CD4-positive, alpha-beta T cell treated with Interferon alpha-2 for 1 hour (primary cell): Measurements from ENCODE around the gene SCMH1.
"Not testable (repeated sequence)": the region's sequence is repeated elsewhere in the genome, so short reads cannot be mapped to it uniquely, and the experiment has no call there.

Source experiments
- DNase-seq, 2 donors: peaks; one replicate each; pipeline ENCODE4 v3.0.0-alpha.2; 2020 to 2022

Gene SCMH1

GRCh38 chr1:41200728-41201127, 41.4 kb downstream of the SCMH1 start:
- no peak for DNase-seq

- DNase-seq = no peak
Measured at GRCh38 chr1:41199375-41199774, 42.7 kb downstream of the SCMH1 start.

GRCh38 chr1:41192456-41193178, 49.5 kb downstream of the SCMH1 start:
- no peak for DNase-seq

GRCh38 chr1:41184446-41184845, 57.7 kb downstream of the SCMH1 start:
- DNase-seq = no peak

- DNase-seq = not testable (repeated sequence)
Measured at GRCh38 chr1:41178230-41178629, 63.9 kb downstream of the SCMH1 start.

GRCh38 chr1:41175546-41175945, 66.6 kb downstream of the SCMH1 start:
- no peak for DNase-seq

GRCh38 chr1:41174170-41174569, 67.9 kb downstream of the SCMH1 start:
- DNase-seq = no peak

GRCh38 chr1:41173651-41174050, 68.5 kb downstream of the SCMH1 start:
- no peak for DNase-seq

GRCh38 chr1:41171266-41171874, 70.7 kb downstream of the SCMH1 start:
- DNase-seq = no peak

- no peak for DNase-seq
Measured at GRCh38 chr1:41169799-41170180, 72.3 kb downstream of the SCMH1 start.

- DNase-seq = no peak
Measured at GRCh38 chr1:41169066-41169798, 72.9 kb downstream of the SCMH1 start.

GRCh38 chr1:41167667-41168066, 74.4 kb downstream of the SCMH1 start:
- DNase-seq = no peak

GRCh38 chr1:41164727-41165126, 77.4 kb downstream of the SCMH1 start:
- DNase-seq = no peak

GRCh38 chr1:41162441-41162840, 79.7 kb downstream of the SCMH1 start:
- DNase-seq = no peak

GRCh38 chr1:41161846-41162245, 80.3 kb downstream of the SCMH1 start:
- no peak for DNase-seq

- no peak for DNase-seq
Measured at GRCh38 chr1:41160498-41161110, 81.5 kb downstream of the SCMH1 start.

GRCh38 chr1:41158966-41159365, 83.1 kb downstream of the SCMH1 start:
- no peak for DNase-seq

GRCh38 chr1:41158147-41158875, 83.8 kb downstream of the SCMH1 start:
- DNase-seq = no peak

- no peak for DNase-seq
Measured at GRCh38 chr1:41155105-41155504, 87.0 kb downstream of the SCMH1 start.

- no peak for DNase-seq
Measured at GRCh38 chr1:41153750-41154274, 88.3 kb downstream of the SCMH1 start.

GRCh38 chr1:41152622-41153044, 89.5 kb downstream of the SCMH1 start:
- no peak for DNase-seq

GRCh38 chr1:41151846-41152245, 90.3 kb downstream of the SCMH1 start:
- no peak for DNase-seq

GRCh38 chr1:41149570-41149969, 92.5 kb downstream of the SCMH1 start:
- DNase-seq = no peak
